ENCODE data around the gene GLT8D1. TPM values are rescaled to one million over a fixed set of nuclear protein-coding genes. Genes with fewer than 3 reads are reported as not detected.

GLT8D1 gene
- total and polyA plus RNA-seq, 2 experiments from 2014 or later = 30.0 to 40.8 TPM

GRCh38 chr3:52722491-52722890 lies 16.9 kb upstream of the GLT8D1 start:
- H3K4me1 ChIP-seq (ENCODE audit: insufficient read depth) = no peaks in the 10 kb centered on the region
- no peaks in the 10 kb centered on the region for H4K20me1 ChIP-seq (replicated peaks; ENCODE audit: insufficient read depth)
- no peaks in the 10 kb centered on the region for H3K9me2 ChIP-seq (ENCODE audit: insufficient read depth)
- no peak overlapping the region for H2AFZ ChIP-seq
- ATAC-seq (no peak), DNase-seq (ENCODE audit: low spot score) (no peak)
- H3K27me3 Mint-ChIP-seq (ENCODE audit: insufficient read depth, low read depth, poor library complexity) = peaks cover 11% of the 10 kb centered on the region
- TF ChIP-seq, protein P1, sequence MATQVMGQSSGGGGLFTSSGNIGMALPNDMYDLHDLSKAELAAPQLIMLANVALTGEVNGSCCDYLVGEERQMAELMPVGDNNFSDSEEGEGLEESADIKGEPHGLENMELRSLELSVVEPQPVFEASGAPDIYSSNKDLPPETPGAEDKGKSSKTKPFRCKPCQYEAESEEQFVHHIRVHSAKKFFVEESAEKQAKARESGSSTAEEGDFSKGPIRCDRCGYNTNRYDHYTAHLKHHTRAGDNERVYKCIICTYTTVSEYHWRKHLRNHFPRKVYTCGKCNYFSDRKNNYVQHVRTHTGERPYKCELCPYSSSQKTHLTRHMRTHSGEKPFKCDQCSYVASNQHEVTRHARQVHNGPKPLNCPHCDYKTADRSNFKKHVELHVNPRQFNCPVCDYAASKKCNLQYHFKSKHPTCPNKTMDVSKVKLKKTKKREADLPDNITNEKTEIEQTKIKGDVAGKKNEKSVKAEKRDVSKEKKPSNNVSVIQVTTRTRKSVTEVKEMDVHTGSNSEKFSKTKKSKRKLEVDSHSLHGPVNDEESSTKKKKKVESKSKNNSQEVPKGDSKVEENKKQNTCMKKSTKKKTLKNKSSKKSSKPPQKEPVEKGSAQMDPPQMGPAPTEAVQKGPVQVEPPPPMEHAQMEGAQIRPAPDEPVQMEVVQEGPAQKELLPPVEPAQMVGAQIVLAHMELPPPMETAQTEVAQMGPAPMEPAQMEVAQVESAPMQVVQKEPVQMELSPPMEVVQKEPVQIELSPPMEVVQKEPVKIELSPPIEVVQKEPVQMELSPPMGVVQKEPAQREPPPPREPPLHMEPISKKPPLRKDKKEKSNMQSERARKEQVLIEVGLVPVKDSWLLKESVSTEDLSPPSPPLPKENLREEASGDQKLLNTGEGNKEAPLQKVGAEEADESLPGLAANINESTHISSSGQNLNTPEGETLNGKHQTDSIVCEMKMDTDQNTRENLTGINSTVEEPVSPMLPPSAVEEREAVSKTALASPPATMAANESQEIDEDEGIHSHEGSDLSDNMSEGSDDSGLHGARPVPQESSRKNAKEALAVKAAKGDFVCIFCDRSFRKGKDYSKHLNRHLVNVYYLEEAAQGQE (IDR thresholded peaks at IDR 0.05; ENCODE audit: unreplicated experiment) = no peak
- TF ChIP-seq POLR2AphosphoS5 (IDR thresholded peaks at IDR 0.05; ENCODE audit: low read depth) (no peak), NANOG (IDR thresholded peaks at IDR 0.05; ENCODE audit: borderline replicate concordance) (no peak), ETS1 (IDR thresholded peaks at IDR 0.05) (no peak), JUNB (IDR thresholded peaks at IDR 0.05; ENCODE audit: unreplicated experiment) (no peak), ZNF114 (CRISPR knock-in tag; IDR thresholded peaks at IDR 0.05) (no peak), CREB1 (CRISPR knock-in tag; IDR thresholded peaks at IDR 0.05; ENCODE audit: low read depth) (no peak), EZH2phosphoT487 (IDR thresholded peaks at IDR 0.05; ENCODE audit: unreplicated experiment) (no peak), ZNF331 (CRISPR knock-in tag; IDR thresholded peaks at IDR 0.05; ENCODE audit: low read depth) (no peak), EZH2 (IDR thresholded peaks at IDR 0.05; ENCODE audit: low read depth, unreplicated experiment) (no peak)
- TF ChIP-seq, protein P2, sequence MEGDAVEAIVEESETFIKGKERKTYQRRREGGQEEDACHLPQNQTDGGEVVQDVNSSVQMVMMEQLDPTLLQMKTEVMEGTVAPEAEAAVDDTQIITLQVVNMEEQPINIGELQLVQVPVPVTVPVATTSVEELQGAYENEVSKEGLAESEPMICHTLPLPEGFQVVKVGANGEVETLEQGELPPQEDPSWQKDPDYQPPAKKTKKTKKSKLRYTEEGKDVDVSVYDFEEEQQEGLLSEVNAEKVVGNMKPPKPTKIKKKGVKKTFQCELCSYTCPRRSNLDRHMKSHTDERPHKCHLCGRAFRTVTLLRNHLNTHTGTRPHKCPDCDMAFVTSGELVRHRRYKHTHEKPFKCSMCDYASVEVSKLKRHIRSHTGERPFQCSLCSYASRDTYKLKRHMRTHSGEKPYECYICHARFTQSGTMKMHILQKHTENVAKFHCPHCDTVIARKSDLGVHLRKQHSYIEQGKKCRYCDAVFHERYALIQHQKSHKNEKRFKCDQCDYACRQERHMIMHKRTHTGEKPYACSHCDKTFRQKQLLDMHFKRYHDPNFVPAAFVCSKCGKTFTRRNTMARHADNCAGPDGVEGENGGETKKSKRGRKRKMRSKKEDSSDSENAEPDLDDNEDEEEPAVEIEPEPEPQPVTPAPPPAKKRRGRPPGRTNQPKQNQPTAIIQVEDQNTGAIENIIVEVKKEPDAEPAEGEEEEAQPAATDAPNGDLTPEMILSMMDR (conservative IDR thresholded peaks at IDR 0.05; ENCODE audit: low read depth in 2 of 2) = no peak
- TF ChIP-seq, protein P3, sequence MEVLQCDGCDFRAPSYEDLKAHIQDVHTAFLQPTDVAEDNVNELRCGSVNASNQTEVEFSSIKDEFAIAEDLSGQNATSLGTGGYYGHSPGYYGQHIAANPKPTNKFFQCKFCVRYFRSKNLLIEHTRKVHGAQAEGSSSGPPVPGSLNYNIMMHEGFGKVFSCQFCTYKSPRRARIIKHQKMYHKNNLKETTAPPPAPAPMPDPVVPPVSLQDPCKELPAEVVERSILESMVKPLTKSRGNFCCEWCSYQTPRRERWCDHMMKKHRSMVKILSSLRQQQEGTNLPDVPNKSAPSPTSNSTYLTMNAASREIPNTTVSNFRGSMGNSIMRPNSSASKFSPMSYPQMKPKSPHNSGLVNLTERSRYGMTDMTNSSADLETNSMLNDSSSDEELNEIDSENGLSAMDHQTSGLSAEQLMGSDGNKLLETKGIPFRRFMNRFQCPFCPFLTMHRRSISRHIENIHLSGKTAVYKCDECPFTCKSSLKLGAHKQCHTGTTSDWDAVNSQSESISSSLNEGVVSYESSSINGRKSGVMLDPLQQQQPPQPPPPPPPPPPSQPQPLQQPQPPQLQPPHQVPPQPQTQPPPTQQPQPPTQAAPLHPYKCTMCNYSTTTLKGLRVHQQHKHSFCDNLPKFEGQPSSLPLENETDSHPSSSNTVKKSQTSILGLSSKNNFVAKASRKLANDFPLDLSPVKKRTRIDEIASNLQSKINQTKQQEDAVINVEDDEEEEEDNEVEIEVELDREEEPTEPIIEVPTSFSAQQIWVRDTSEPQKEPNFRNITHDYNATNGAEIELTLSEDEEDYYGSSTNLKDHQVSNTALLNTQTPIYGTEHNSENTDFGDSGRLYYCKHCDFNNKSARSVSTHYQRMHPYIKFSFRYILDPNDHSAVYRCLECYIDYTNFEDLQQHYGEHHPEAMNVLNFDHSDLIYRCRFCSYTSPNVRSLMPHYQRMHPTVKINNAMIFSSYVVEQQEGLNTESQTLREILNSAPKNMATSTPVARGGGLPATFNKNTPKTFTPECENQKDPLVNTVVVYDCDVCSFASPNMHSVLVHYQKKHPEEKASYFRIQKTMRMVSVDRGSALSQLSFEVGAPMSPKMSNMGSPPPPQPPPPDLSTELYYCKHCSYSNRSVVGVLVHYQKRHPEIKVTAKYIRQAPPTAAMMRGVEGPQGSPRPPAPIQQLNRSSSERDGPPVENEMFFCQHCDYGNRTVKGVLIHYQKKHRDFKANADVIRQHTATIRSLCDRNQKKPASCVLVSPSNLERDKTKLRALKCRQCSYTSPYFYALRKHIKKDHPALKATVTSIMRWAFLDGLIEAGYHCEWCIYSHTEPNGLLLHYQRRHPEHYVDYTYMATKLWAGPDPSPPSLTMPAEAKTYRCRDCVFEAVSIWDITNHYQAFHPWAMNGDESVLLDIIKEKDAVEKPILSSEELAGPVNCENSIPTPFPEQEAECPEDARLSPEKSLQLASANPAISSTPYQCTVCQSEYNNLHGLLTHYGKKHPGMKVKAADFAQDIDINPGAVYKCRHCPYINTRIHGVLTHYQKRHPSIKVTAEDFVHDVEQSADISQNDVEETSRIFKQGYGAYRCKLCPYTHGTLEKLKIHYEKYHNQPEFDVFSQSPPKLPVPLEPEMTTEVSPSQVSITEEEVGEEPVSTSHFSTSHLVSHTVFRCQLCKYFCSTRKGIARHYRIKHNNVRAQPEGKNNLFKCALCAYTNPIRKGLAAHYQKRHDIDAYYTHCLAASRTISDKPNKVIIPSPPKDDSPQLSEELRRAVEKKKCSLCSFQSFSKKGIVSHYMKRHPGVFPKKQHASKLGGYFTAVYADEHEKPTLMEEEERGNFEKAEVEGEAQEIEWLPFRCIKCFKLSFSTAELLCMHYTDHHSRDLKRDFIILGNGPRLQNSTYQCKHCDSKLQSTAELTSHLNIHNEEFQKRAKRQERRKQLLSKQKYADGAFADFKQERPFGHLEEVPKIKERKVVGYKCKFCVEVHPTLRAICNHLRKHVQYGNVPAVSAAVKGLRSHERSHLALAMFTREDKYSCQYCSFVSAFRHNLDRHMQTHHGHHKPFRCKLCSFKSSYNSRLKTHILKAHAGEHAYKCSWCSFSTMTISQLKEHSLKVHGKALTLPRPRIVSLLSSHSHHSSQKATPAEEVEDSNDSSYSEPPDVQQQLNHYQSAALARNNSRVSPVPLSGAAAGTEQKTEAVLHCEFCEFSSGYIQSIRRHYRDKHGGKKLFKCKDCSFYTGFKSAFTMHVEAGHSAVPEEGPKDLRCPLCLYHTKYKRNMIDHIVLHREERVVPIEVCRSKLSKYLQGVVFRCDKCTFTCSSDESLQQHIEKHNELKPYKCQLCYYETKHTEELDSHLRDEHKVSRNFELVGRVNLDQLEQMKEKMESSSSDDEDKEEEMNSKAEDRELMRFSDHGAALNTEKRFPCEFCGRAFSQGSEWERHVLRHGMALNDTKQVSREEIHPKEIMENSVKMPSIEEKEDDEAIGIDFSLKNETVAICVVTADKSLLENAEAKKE (CRISPR knock-in tag; IDR thresholded peaks at IDR 0.05) = no peak
- H3F3A ChIP-seq (replicated peaks; ENCODE audit: low read depth) = no peaks in the 10 kb centered on the region
- peaks cover under 1% of the 10 kb centered on the region; the same call in 1 of the 3 replicates for H3K9me3 Mint-ChIP-seq
- no peak overlapping the region for H3K4me3 Mint-ChIP-seq
- no peaks in the 10 kb centered on the region for H3K27me3 ChIP-seq (ENCODE audit: insufficient read depth)
- H3K4me3 ChIP-seq = no peak overlapping the region
- H3K36me3 ChIP-seq (ENCODE audit: insufficient read depth) = no peaks in the 10 kb centered on the region
- H3K4me1 Mint-ChIP-seq = no peaks in the 10 kb centered on the region
- H3K36me3 Mint-ChIP-seq (ENCODE audit: low read depth) = peaks cover 12% of the 10 kb centered on the region
- H3K27ac ChIP-seq (ENCODE audit: low read depth) = no peak overlapping the region
- no peak overlapping the region for H3K4me2 ChIP-seq
- no peaks in the 10 kb centered on the region for H3K79me2 ChIP-seq (replicated peaks; ENCODE audit: insufficient read depth)
- H3K27ac Mint-ChIP-seq = no peak overlapping the region

Data from GM23338 (cell line).